Activated CD8-positive, alpha-beta memory T cell treated with anti-CD3 and anti-CD28 coated beads for 48 hours (primary cell): Measurements from ENCODE around the gene NYAP1.
A peak's percentile ranks its signal among the peaks of the same experiment; 100 is the strongest.
"Not testable (repeated sequence)": the region's sequence is repeated elsewhere in the genome, so short reads cannot be mapped to it uniquely, and the experiment has no call there.

ENCODE experiments used
- DNase-seq, 3 experiments: peaks; one replicate each; pipeline ENCODE4 v3.0.0-alpha.2; 2020; ENCODE audit warnings: low read depth in 2 of 3, low spot score in 2 of 3

Gene NYAP1

GRCh38 chr7:100510437-100511239 lies 26.9 kb downstream of the NYAP1 start:
- DNase-seq, result no peak

- no peak for DNase-seq
Measured at GRCh38 chr7:100513212-100513810, 29.6 kb downstream of the NYAP1 start.

- DNase-seq, result no peak
Measured at GRCh38 chr7:100515072-100515532, 31.4 kb downstream of the NYAP1 start.

- DNase-seq, result no peak
Measured at GRCh38 chr7:100516135-100516812, 32.5 kb downstream of the NYAP1 start.

- DNase-seq, result no peak
Measured at GRCh38 chr7:100517305-100517704, 33.6 kb downstream of the NYAP1 start.

GRCh38 chr7:100519580-100519979 lies 35.9 kb downstream of the NYAP1 start:
- DNase-seq, result no peak

- no peak for DNase-seq
Measured at GRCh38 chr7:100520138-100520537, 36.4 kb downstream of the NYAP1 start.

- DNase-seq, result no peak
Measured at GRCh38 chr7:100521076-100521475, 37.3 kb downstream of the NYAP1 start.

GRCh38 chr7:100521909-100522593 lies 38.3 kb downstream of the NYAP1 start:
- not testable (repeated sequence) for DNase-seq

GRCh38 chr7:100523192-100523591 lies 39.5 kb downstream of the NYAP1 start:
- DNase-seq, result not testable (repeated sequence)

- not testable (repeated sequence) for DNase-seq
Measured at GRCh38 chr7:100528108-100528866, 44.6 kb downstream of the NYAP1 start.

- DNase-seq, result no peak
Measured at GRCh38 chr7:100532165-100533022, 48.7 kb downstream of the NYAP1 start.

GRCh38 chr7:100535982-100536381 lies 52.3 kb downstream of the NYAP1 start:
- not testable (repeated sequence) for DNase-seq

GRCh38 chr7:100536695-100537094 lies 53.0 kb downstream of the NYAP1 start:
- DNase-seq, result not testable (repeated sequence)

GRCh38 chr7:100538348-100538653 lies 54.6 kb downstream of the NYAP1 start:
- no peak for DNase-seq

GRCh38 chr7:100538654-100539435 lies 55.1 kb downstream of the NYAP1 start, which contains the start of gene AGFG2:
Gene AGFG2 (plus strand): TSS chr7:100539203. CDS start chr7:100539347, 144 bp downstream.
- DNase-seq, result peak; percentile 96 to 100 (median 99)

GRCh38 chr7:100539436-100540006 lies 55.8 kb downstream of the NYAP1 start:
- no peak for DNase-seq

- DNase-seq, result no peak
Measured at GRCh38 chr7:100540073-100540723, 56.5 kb downstream of the NYAP1 start.
